SK-N-SH (cell line): ENCODE results near the gene TTC28. TPM values are rescaled to one million over a fixed set of nuclear protein-coding genes. Genes with fewer than 3 reads are reported as not detected.

Experiments used
- CTCF ChIA-PET: fragments of 300-600, 350-600 bp; formaldehyde crosslinking; extraction: SDS; loops from one replicate; lab custom pipeline; 2021; lab: Yijun Ruan, JAX
- POLR2A ChIA-PET: fragments of 350-600 bp; sonication (Branson Sonifier 250); formaldehyde crosslinking; extraction: SDS; loops from one replicate; lab custom pipeline; 2020; ENCODE audit warnings: antibody characterized with exemption, inconsistent platforms; lab: Yijun Ruan, JAX
- DNase-seq: peaks from one replicate; pipeline ENCODE4 v3.0.0; 2012
- H2AFZ ChIP-seq: fragments of 200-600 bp; sonication (generic); 2 replicates; pipeline ENCODE4 v1.8.1; 2016; ENCODE audit warnings: antibody characterized with exemption, mild to moderate bottlenecking, low read depth
- H3F3A ChIP-seq: fragments of 200-600 bp; sonication (generic); replicated peaks from 2 replicates; pipeline ENCODE3; 2016; ENCODE audit warnings: antibody characterized with exemption, mild to moderate bottlenecking; ENCODE audit not compliant: insufficient read depth
- H3K27ac ChIP-seq, 2 experiments: fragments of 200-500 bp in 1 of 2; fragments of 200-600 bp in 1 of 2; sonication (Bioruptor generic) in 1 of 2; sonication (generic), shearing (Covaris generic) in 1 of 2; 2 replicates each; pipeline versions ENCODE4 v1.5.1 to v1.6.1; 2014 to 2016; ENCODE audit warnings: low read depth in 2 of 2, inconsistent platforms in 1 of 2, low read length in 1 of 2, mild to moderate bottlenecking in 1 of 2, mixed read lengths in 1 of 2
- H3K27me3 ChIP-seq: fragments of 200-600 bp; sonication (generic), shearing (Covaris generic); 2 replicates; pipeline ENCODE4 v1.6.1; 2016; ENCODE audit warnings: mixed run types; ENCODE audit not compliant: insufficient read depth
- H3K36me3 ChIP-seq, 2 experiments: fragments of 200-500 bp in 1 of 2; fragments of 200-600 bp in 1 of 2; sonication (Bioruptor generic) in 1 of 2; sonication (generic) in 1 of 2; replicated peaks in 1 of 2; 2 replicates each; pipeline versions ENCODE3 to v1.5.1; 2014 to 2016; ENCODE audit warnings: low read length in 1 of 2, mild to moderate bottlenecking in 1 of 2; ENCODE audit not compliant: insufficient read depth in 2 of 2, control insufficient read depth in 1 of 2
- H3K4me1 ChIP-seq, 2 experiments: fragments of 200-500 bp in 1 of 2; fragments of 200-600 bp in 1 of 2; sonication (Bioruptor generic) in 1 of 2; sonication (generic), shearing (Covaris generic) in 1 of 2; 2 replicates each; pipeline versions ENCODE4 v1.5.1 to v1.6.1; 2014 to 2016; ENCODE audit warnings: low read depth in 1 of 2, low read length in 1 of 2, mixed run types in 1 of 2; ENCODE audit not compliant: insufficient read depth in 2 of 2, control insufficient read depth in 1 of 2
- H3K4me2 ChIP-seq: fragments of 200-600 bp; sonication (generic), shearing (Covaris generic); 2 replicates; pipeline ENCODE4 v1.6.1; 2017; ENCODE audit warnings: mixed run types
- H3K4me3 ChIP-seq, 2 experiments: fragments of 200-500 bp in 1 of 2; fragments of 200-600 bp in 1 of 2; sonication (Bioruptor generic) in 1 of 2; sonication (generic), shearing (Covaris generic) in 1 of 2; 2 replicates each; pipeline versions ENCODE4 v1.5.1 to v1.8.1; 2014 to 2016; ENCODE audit warnings: low read depth in 2 of 2, inconsistent platforms in 1 of 2, low read length in 1 of 2, mild to moderate bottlenecking in 1 of 2, mixed read lengths in 1 of 2, moderate library complexity in 1 of 2
- H3K79me2 ChIP-seq: fragments of 200-600 bp; sonication (generic); 2 replicates; pipeline ENCODE4 v1.8.1; 2017; ENCODE audit warnings: mild to moderate bottlenecking; ENCODE audit not compliant: insufficient read depth
- H3K9ac ChIP-seq: fragments of 200-600 bp; sonication (generic); 2 replicates; pipeline ENCODE4 v1.6.1; 2017; ENCODE audit warnings: mixed run types
- H3K9me2 ChIP-seq: fragments of 200-600 bp; sonication (generic); 2 replicates; pipeline ENCODE4 v1.6.1; 2017; ENCODE audit warnings: mixed run types
- H3K9me3 ChIP-seq: fragments of 200-600 bp; sonication (generic); 2 replicates; pipeline ENCODE4 v1.6.1; 2017; ENCODE audit warnings: mixed run types, mild to moderate bottlenecking, moderate library complexity
- H4K20me1 ChIP-seq: fragments of 200-600 bp; sonication (generic); 2 replicates; pipeline ENCODE4 v1.6.1; 2017; ENCODE audit warnings: mild to moderate bottlenecking, mixed run types; ENCODE audit not compliant: insufficient read depth
- CHD2 ChIP-seq: fragments of 150-350 bp; IDR thresholded peaks from 2 replicates; pipeline ENCODE4 v1.6.1; 2018; ENCODE audit warnings: low read length; ENCODE audit not compliant: partially characterized antibody
- ELF1 ChIP-seq: IDR thresholded peaks from 2 replicates; pipeline ENCODE4 v1.4.0; 2012
- FOXJ3 ChIP-seq: sonication (generic); formaldehyde crosslinking; IDR thresholded peaks from 2 replicates; pipeline ENCODE4 v1.5.1; 2020; ENCODE audit warnings: mild to moderate bottlenecking, missing genetic modification reagents
- FOXM1 ChIP-seq: IDR thresholded peaks from 2 replicates; pipeline ENCODE4 v1.4.0; 2012; ENCODE audit warnings: low read depth, mild to moderate bottlenecking
- GABPA ChIP-seq: IDR thresholded peaks from 2 replicates; pipeline ENCODE4 v1.4.0; 2012; ENCODE audit warnings: low read depth, mild to moderate bottlenecking
- GATA2 ChIP-seq: sonication (generic); formaldehyde crosslinking; IDR thresholded peaks from 2 replicates; pipeline ENCODE4 v1.5.0; 2020; ENCODE audit warnings: mild to moderate bottlenecking, missing genetic modification reagents
- MEF2A ChIP-seq: IDR thresholded peaks from 2 replicates; pipeline ENCODE4 v1.4.0; 2012; ENCODE audit warnings: low read depth, borderline replicate concordance
- PBX3 ChIP-seq: IDR thresholded peaks from 2 replicates; pipeline ENCODE4; 2012
- RAD21 ChIP-seq: IDR thresholded peaks from 2 replicates; pipeline ENCODE4 v1.6.1; 2012; ENCODE audit warnings: mild to moderate bottlenecking, low read length
- REST ChIP-seq: IDR thresholded peaks from 2 replicates; pipeline ENCODE4 v1.6.1; 2012; ENCODE audit warnings: mild to moderate bottlenecking, low read depth, low read length, moderate library complexity
- RFX5 ChIP-seq: IDR thresholded peaks from 2 replicates; pipeline ENCODE4 v1.6.1; 2012; ENCODE audit warnings: mild to moderate bottlenecking, improper control_type of control experiment, low read length
- SIN3A ChIP-seq: IDR thresholded peaks from 2 replicates; pipeline ENCODE4 v1.6.1; 2012; ENCODE audit warnings: low read depth, mild to moderate bottlenecking, low read length, moderate library complexity, borderline replicate concordance
- TAF1 ChIP-seq: IDR thresholded peaks from 2 replicates; pipeline ENCODE4 v1.6.1; 2012; ENCODE audit warnings: low read depth, mild to moderate bottlenecking, low read length, moderate library complexity, borderline replicate concordance
- USF2 ChIP-seq: fragments of 150-350 bp; IDR thresholded peaks from 2 replicates; pipeline ENCODE4 v1.6.1; 2017; ENCODE audit warnings: antibody characterized with exemption, low read length, low read depth, borderline replicate concordance
- YY1 ChIP-seq: IDR thresholded peaks from 2 replicates; pipeline ENCODE4 v1.4.0; 2012; ENCODE audit warnings: low read depth, mild to moderate bottlenecking
- ZBTB33 ChIP-seq: IDR thresholded peaks from 2 replicates; pipeline ENCODE4 v1.4.0; 2012; ENCODE audit warnings: low read depth, borderline replicate concordance
- WGBS: methylation state at CpG from one replicate; pipeline ENCODE4 v1.1.6; 2017; ENCODE audit warnings: low lambda C conversion rate; 5-methylcytosine and 5-hydroxymethylcytosine counted together
- polyA plus RNA-seq, 3 experiments: library from polyadenylated mRNA; depleted of rRNA; stranded (reverse); fragments of >200 nt; gene quantifications; 2 replicates each; pipeline ENCODE4 v1.2.3, GENCODE V29; 2012

Gene TTC28
- polyA plus RNA-seq, 1 of the 3 experiments (the other 2 are of a cell fraction) = 5.9 TPM

DNA sequence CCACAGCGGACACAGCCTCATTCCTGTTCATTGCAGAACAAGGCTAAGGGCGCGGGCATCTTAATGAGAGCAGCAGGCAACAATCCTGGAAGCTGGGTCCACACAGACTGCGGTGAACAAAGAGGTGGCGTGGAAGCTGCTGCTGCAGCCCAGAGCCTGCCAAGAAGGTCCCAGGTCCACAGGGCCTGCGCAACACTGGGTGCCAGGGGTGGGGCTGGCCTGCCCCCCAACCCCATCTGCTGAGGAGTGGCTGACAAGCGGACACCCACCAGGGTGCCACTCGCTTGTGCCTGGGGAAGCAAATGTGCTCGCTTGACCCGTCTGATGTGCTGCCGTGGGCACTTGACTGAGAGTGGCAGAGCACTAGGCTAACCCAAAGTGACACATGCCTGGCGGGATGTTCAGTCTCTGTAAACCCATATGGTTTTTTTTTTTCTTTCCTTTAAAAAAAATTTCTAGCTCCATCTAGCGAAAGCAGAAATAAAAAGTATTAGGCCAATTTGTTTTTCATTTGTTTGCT is 677.4 kb downstream of the TTC28 start:
- no peak overlapping the region for H3K27ac ChIP-seq
- no peaks in the 10 kb centered on the region for H4K20me1 ChIP-seq
- H3K4me1 ChIP-seq = no peaks in the 10 kb centered on the region; a peak in 1 of 4 replicates
- no peak overlapping the region for H2AFZ ChIP-seq
- H3K9ac ChIP-seq = no peak overlapping the region
- peaks cover 0 to 22% of the 10 kb centered on the region in 2 experiments for H3K36me3 ChIP-seq
- WGBS = 93% methylated on average over 8 of the region's 13 CpGs
- H3K4me3 ChIP-seq = no peak overlapping the region
- no peaks in the 10 kb centered on the region for H3K9me3 ChIP-seq
- CTCF ChIA-PET = interaction anchor here (32.5 kb wide), 1 partner anchor 118 kb away, joined by 630 read pairs; no protein-coding TSS in a partner anchor
- H3K4me2 ChIP-seq = no peak overlapping the region
- no peaks in the 10 kb centered on the region for H3K9me2 ChIP-seq
- H3K79me2 ChIP-seq = no peaks in the 10 kb centered on the region
- H3F3A ChIP-seq = no peaks in the 10 kb centered on the region
- peak; percentile 47 for DNase-seq
- H3K27me3 ChIP-seq = no peaks in the 10 kb centered on the region
- POLR2A ChIA-PET = no interaction called here
- TF ChIP-seq GABPA (no peak), USF2 (no peak), RFX5 (no peak)

DNA sequence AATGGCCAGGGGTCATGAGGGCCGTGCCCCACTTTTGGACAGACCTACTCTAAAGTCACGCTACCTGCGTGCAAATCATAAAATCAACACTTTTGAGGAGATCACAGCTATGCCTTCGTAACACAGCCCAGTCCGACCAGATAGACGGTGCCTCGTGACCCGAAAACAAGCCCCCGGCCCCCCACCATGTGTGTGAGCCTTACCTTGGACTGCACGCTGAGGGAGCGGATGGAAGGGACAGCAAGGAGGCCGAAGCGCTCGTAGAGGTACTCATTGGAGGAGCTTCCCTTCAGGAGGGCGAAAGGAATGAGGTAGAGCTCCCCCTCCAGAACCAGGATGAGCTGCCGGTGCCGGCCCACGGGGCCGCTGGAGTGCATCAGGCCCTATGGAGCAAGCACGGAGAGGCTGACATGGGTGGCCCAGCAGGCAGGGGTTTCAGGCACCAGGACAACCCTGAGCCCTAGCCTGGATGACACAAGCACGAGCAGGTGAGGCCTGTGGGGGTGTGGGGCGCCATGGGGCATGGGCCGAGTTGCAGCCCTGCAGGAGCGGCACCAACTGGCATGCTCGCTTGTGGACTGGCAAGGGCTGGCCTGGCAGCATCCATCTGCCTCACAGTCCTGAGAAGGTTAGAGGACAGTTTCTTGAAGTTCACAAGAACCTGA is 678.3 kb downstream of the TTC28 start:
- Histone ChIP-seq H3K9me3 (no peaks in the 10 kb centered on the region), H3K4me2 (no peak overlapping the region), H3K4me3 (no peak overlapping the region), H3K27ac (no peak overlapping the region), H4K20me1 (no peaks in the 10 kb centered on the region), H3K9ac (no peak overlapping the region), H3K36me3 (peaks cover 0 to 27% of the 10 kb centered on the region in 2 experiments), H3K79me2 (no peaks in the 10 kb centered on the region), H3K9me2 (no peaks in the 10 kb centered on the region)
- WGBS = 97% methylated on average over 19 of the region's 25 CpGs
- DNase-seq = no peak
- TF ChIP-seq MEF2A (no peak), ELF1 (no peak), CHD2 (no peak), YY1 (no peak), TAF1 (no peak), PBX3 (no peak), GABPA (no peak), FOXM1 (no peak), REST (no peak), RAD21 (no peak), USF2 (no peak), SIN3A (no peak), ZBTB33 (no peak), GATA2 (CRISPR knock-in tag) (no peak), FOXJ3 (CRISPR knock-in tag) (no peak)
- TF ChIP-seq, all 33 proteins: peak for 0
- Histone ChIP-seq H2AFZ (no peak overlapping the region), H3F3A (no peaks in the 10 kb centered on the region), H3K4me1 (no peaks in the 10 kb centered on the region; a peak in 1 of 4 replicates), H3K27me3 (no peaks in the 10 kb centered on the region)
- ChIA-PET CTCF (interaction anchor here (0.6 to 32.5 kb wide), 3 partner anchors 10 to 599 kb away, joined by 3 to 630 read pairs (median 7); no protein-coding TSS in a partner anchor), POLR2A (no interaction called here)
